Measurements from ENCODE around the gene B9D1.

Gene B9D1

GRCh38 chr17:19388791-19389785, 26.6 kb upstream of the B9D1 start:
- no peak for DNase-seq

DNA sequence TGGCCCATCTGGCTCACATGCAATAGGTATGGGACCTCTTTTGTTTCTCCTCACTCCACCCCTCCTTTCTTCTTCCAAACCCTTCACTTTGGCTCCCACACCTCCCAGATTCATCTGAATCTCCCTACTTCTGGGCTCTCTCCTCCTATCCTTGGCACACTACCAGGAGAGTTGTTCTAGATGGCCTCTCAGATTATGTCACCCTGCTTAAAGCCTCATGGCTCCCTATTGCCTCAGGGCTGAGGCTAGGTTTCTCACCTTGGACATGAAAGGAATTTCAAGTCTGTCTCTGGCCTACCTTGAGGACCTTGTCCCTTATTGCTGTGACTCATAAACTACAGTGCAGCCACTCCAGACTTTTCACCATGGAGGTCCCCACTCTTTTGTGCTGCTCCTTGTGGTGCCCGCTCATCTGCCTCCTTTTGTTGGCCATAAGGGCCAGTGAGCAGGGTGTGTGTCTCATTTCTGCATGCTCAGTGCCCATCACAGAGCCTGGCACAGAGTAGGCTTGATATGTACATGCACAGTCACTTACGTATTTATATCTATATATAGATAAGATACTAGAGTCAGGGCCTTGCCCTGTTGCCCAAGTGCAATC, 25.5 kb upstream of the B9D1 start:
- peak in 1 of 51 donors; percentile 59 for DNase-seq

- DNase-seq = peak in 30 of 51 donors; percentile 12 to 67 (median 44)
These were observed 24.7 kb upstream of the B9D1 start, which contains the start of gene MFAP4 for GRCh38 chr17:19386974-19387920. Gene MFAP4, minus strand, starts transcription at chr17:19387190. Its CDS starts 35 bp downstream, at chr17:19387155.

GRCh38 chr17:19386051-19386929, 23.8 kb upstream of the B9D1 start:
- DNase-seq = peak in 5 of 51 donors; percentile 12 to 30 (median 19)

DNA sequence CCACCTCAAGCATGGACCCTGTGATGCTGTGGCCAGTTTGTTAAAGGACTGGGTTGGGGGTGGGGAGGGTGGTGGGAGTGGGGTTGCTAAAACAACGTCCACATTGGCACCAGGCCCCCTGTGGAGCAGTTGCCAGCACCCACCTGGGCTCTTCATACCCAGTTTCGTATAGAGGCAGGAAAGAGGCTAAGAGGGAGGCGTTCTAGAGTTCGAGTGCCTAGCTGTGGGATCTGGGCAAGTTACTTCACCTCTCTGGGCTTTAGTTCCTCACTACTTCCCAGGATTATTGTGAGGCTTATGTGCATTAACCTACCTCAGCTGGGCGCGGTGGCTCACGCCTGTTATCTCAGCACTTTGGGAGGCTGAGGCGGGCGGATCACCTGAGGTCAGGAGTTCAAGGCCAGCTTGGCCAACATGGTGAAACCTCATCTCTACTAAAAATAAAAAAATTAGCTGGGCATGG, 23.0 kb upstream of the B9D1 start:
- DNase-seq = no peak

DNA sequence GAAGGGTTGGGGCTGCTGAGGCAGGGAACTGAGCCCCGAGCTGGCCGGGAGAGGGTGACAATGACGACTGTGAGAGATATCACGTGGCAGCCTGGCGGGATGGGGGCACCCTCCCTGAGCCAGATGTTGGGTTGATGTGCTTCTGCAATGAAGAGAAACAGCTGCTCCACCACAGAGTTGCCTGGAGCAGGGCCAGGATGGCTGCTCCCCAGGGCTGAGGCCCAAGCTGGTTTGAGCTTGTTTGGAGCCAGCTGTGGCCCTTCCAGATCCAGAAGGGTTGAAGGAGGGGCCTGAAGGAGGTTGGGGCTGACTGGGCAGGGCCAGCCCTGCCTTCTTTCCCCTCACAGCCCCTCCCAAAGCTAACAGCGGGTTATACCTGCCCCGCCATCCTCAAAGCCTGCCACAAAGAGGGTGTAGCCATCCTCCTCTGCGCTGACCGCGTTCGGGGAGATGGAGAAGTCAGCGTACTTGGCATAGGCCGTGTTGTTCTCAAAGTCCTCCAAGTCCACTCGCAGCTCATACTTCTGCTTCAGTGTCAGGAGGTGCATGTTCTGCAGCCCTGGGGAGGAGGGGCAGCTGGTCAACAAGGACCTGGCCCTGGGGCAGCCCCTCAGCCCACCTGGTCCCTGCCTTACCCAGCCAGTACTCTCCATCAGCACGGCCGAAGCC, 22.3 kb upstream of the B9D1 start:
- DNase-seq = peak in 46 of 51 donors; percentile 28 to 90 (median 72)

- no peak for DNase-seq
These were observed 21.4 kb upstream of the B9D1 start for GRCh38 chr17:19383681-19384470.

DNA sequence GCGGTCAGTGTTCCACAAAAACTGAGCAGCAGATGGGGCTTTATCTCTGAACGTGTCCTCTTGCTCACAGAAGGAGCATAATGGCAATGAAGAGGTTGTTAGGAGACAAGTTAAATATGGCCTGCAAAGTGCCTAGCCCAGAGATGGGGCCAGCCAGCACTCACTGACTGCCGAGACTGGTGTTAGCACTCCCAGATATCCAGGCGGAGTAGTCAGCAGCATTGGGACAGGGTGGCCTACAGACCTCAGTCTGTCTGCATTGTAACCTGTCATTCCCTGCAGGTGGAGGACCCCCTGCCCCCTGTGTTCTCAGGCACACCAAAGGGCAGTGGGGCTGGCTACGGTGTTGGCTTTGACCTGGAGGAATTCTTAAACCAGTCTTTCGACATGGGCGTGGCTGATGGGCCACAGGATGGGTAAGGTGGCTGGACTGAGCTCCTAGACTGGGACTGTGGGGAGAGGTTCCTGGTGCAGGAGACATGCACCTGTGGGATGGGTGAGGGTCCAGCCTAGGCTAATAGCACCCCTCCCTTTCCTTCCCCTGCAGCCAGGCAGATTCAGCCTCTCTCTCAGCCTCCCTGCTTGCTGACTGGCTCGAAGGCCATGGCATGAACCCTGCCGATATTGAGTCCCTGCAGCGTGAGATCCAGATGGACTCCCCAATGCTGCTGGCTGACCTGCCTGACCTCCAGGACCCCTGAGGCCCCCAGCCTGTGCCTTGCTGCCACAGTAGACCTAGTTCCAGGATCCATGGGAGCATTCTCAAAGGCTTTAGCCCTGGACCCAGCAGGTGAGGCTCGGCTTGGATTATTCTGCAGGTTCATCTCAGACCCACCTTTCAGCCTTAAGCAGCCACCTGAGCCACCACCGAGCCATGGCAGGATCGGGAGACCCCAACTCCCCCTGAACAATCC, 20.3 kb upstream of the B9D1 start:
- no peak for DNase-seq

GRCh38 chr17:19381741-19382444, 19.4 kb upstream of the B9D1 start:
- DNase-seq = no peak

DNA sequence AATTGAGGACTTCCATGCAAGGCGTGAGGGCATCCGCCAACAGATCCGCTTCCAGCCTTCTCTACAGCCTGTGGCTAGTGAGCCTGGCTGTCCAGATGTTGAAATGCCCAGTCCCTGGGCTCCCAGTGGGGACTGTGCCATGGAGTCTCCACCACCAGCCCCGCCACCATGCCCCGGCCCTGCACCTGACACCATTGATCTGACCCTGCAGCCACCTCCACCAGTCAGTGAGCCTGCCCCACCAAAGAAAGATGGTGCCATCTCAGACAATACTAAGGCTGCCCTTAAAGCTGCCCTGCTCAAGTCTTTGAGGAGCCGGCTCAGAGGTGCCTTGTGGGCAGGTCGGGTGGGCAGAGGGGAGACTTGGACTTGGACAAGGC, 18.8 kb upstream of the B9D1 start:
- no peak for DNase-seq

- DNase-seq = no peak
These were observed 18.2 kb upstream of the B9D1 start for GRCh38 chr17:19380481-19381301.

GRCh38 chr17:19379361-19380065, 17.0 kb upstream of the B9D1 start:
- no peak for DNase-seq

DNA sequence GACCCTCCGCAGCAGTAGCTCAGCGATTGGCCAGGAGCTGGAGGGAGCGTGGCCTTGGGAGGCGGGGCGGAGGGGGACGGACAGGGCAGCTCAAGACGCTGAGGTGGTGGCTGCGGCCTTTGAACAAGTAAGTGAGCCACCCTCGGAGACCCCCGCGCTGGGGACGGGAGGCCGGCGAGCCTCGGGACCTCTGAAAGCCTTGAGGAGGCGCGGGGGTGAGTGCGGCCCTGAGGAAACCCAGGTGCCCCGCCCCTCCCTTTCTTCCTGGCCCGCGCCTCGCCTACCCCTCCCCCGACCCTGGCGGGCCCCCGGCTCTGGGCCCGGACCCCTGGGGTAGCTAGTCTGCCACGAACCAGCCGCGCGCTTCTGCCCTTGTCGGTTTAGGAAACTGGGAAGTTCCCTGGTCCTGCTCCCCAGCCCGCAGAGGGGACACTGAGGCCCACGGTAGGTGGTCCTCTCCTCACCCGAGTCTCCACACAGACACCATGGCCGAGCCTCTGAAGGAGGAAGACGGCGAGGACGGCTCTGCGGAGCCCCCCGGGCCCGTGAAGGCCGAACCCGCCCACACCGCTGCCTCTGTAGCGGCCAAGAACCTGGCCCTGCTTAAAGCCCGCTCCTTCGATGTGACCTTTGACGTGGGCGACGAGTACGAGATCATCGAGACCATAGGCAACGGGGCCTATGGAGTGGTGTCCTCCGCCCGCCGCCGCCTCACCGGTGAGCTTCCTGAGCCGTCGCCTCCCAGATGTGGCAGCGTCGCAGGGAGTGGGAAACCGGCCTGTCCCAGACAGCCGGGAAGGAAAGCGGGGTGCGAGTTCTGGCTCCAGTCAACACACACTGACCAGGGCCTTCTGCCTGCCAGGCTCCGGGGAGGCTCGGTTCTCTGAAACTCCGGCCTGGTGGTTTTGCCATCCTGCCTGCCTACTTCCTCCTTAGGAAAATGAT, 16.2 kb upstream of the B9D1 start, which contains the start of gene MAPK7:
TSS of gene MAPK7 (plus strand) at position 83 of the 945 bp plus-strand sequence. CDS start at position 486, 403 bp downstream.
- peak in 1 of 51 donors; percentile 39 for DNase-seq

Data from hypothalamus (tissue), 51 donors.